ENCODE results near the gene CCDC170.

DNA sequence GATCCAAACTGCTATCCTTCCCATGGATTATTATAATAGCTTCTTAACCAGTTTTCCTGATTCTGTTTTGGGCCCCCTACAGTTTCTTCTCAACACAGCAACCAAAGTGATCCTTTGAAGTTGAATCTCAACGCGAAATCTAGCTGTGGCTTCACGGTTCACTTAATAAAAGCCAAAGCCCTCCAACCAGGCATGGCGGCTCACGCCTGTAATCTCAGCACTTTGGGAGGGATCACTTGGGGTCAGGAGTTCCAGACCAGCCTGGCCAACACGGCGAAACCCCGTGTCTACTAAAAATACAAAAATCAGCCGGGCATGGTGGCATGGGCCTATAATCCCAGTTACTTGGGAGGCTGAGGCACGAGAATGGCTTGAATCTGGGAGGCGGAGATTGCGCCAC, 45.2 kb upstream of the CCDC170 start:
- TF ChIP-seq POLR2A (IDR thresholded peaks at IDR 0.05) (no peak), CTCF (IDR thresholded peaks at IDR 0.05) (no peak), POLR2AphosphoS5 (IDR thresholded peaks at IDR 0.05) (no peak), EP300 (IDR thresholded peaks at IDR 0.05; ENCODE audit: low read depth) (no peak)
